Ishikawa (cell line): Measurements from ENCODE around the gene TNFRSF19.

Experiments
- CEBPB ChIP-seq: IDR thresholded peaks from 2 replicates; pipeline ENCODE4 v1.6.1; 2012
- CREB1 ChIP-seq: IDR thresholded peaks from 2 replicates; pipeline ENCODE4 v1.6.1; 2012; ENCODE audit warnings: low read depth
- EGR1 ChIP-seq: IDR thresholded peaks from 2 replicates; pipeline ENCODE4 v1.6.1; 2012
- EP300 ChIP-seq: IDR thresholded peaks from 2 replicates; pipeline ENCODE4 v1.6.1; 2012; ENCODE audit warnings: borderline replicate concordance
- FOXM1 ChIP-seq: IDR thresholded peaks from 2 replicates; pipeline ENCODE4 v1.6.1; 2012; ENCODE audit warnings: low read depth, borderline replicate concordance
- NFIC ChIP-seq: IDR thresholded peaks from 2 replicates; pipeline ENCODE4 v1.6.1; 2012
- RAD21 ChIP-seq: IDR thresholded peaks from 2 replicates; pipeline ENCODE4 v1.6.1; 2012; ENCODE audit warnings: low read depth
- TAF1 ChIP-seq: IDR thresholded peaks from 2 replicates; pipeline ENCODE4 v1.6.1; 2012; ENCODE audit warnings: low read depth, mild to moderate bottlenecking
- TCF12 ChIP-seq: IDR thresholded peaks from 2 replicates; pipeline ENCODE4 v1.6.1; 2012; ENCODE audit warnings: low read depth
- TEAD4 ChIP-seq: IDR thresholded peaks from 2 replicates; pipeline ENCODE4 v1.6.1; 2012
- YY1 ChIP-seq: IDR thresholded peaks from 2 replicates; pipeline ENCODE4 v1.6.1; 2012; ENCODE audit warnings: low read depth
- ZBTB7A ChIP-seq: IDR thresholded peaks from 2 replicates; pipeline ENCODE4 v1.6.1; 2012; ENCODE audit warnings: low read depth
- TF ChIP-seq, protein P1 (sequence below): IDR thresholded peaks from 2 replicates; pipeline ENCODE4 v1.6.1; 2012
- TF ChIP-seq, protein P2 (sequence below): IDR thresholded peaks from 2 replicates; pipeline ENCODE4 v1.6.1; 2012
- TF ChIP-seq, protein P3 (sequence below): IDR thresholded peaks from 2 replicates; pipeline ENCODE4 v1.6.1; 2012; ENCODE audit warnings: low read depth, mild to moderate bottlenecking

Gene TNFRSF19

DNA sequence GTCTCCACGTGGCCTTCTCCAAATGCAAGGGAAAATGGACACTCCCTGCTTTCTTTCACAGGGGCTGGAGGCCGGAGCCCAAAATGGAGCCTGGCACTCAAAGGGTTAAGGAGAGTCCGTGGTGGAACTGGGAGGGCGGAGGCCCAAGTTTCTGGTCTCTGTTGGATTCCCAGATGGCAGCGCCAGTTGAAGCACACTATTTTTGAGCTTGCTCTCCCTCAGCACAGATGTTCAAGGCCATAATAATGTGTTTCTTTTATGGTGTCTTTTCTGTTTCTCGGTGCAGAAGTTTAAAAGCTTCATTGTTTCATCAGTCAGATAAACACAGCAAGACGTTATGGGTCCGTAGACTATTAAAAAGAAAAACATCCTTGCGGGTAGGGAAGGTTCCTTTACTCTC lies 67.6 kb downstream of the TNFRSF19 start:
- no peak for TF ChIP-seq YY1
- TF ChIP-seq TEAD4: no peak
- TF ChIP-seq FOXM1: no peak
- no peak for TF ChIP-seq CEBPB

DNA sequence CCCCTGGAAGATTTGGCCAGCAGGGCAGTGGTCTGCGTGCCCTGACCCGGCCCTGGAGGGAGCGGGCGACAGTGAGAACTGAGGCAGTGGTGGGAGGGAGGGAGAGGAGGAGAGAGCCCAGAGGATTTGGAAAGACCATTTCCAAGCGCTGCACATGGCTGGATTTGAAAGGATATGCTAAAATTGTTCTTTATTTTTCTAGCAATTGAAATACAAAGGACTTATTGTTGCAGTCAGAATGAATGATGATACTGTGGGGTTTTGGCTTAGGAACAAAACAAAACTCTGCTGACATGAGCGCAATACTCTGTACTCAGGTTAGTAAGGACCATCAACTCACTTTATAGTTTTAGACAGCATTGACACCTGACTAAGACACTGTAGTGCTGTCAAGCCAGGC lies 69.5 kb downstream of the TNFRSF19 start:
- TF ChIP-seq NFIC (no peak), FOXM1 (no peak), CEBPB (no peak), RAD21 (no peak), TCF12 (no peak)
- TF ChIP-seq, protein P1, sequence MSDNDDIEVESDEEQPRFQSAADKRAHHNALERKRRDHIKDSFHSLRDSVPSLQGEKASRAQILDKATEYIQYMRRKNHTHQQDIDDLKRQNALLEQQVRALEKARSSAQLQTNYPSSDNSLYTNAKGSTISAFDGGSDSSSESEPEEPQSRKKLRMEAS: no peak

DNA sequence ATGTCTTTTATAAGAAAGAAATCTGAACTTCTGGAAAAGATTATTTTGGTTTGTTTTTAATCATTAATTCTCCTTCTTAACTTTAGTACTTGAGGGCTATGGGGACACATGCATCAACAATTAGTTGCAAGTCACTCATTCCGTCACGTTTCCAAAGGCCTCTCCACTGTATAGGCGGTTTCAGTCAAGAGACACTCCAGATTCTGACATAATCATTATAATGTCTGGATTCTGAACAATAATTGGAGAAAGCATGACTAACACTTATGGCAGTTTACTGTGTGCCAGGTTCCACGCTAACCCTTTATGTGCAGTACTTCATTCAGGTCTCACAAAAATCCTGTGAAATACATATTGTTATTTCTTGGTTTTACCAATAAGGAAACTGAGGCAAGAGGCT lies 71.9 kb downstream of the TNFRSF19 start:
- no peak for TF ChIP-seq EGR1
- TF ChIP-seq, protein P2, sequence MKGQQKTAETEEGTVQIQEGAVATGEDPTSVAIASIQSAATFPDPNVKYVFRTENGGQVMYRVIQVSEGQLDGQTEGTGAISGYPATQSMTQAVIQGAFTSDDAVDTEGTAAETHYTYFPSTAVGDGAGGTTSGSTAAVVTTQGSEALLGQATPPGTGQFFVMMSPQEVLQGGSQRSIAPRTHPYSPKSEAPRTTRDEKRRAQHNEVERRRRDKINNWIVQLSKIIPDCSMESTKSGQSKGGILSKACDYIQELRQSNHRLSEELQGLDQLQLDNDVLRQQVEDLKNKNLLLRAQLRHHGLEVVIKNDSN: no peak
- TF ChIP-seq EP300: no peak
- TF ChIP-seq YY1: no peak
- no peak for TF ChIP-seq FOXM1
- no peak for TF ChIP-seq RAD21
- no peak for TF ChIP-seq TCF12
- no peak for TF ChIP-seq ZBTB7A
- TF ChIP-seq, protein P3, sequence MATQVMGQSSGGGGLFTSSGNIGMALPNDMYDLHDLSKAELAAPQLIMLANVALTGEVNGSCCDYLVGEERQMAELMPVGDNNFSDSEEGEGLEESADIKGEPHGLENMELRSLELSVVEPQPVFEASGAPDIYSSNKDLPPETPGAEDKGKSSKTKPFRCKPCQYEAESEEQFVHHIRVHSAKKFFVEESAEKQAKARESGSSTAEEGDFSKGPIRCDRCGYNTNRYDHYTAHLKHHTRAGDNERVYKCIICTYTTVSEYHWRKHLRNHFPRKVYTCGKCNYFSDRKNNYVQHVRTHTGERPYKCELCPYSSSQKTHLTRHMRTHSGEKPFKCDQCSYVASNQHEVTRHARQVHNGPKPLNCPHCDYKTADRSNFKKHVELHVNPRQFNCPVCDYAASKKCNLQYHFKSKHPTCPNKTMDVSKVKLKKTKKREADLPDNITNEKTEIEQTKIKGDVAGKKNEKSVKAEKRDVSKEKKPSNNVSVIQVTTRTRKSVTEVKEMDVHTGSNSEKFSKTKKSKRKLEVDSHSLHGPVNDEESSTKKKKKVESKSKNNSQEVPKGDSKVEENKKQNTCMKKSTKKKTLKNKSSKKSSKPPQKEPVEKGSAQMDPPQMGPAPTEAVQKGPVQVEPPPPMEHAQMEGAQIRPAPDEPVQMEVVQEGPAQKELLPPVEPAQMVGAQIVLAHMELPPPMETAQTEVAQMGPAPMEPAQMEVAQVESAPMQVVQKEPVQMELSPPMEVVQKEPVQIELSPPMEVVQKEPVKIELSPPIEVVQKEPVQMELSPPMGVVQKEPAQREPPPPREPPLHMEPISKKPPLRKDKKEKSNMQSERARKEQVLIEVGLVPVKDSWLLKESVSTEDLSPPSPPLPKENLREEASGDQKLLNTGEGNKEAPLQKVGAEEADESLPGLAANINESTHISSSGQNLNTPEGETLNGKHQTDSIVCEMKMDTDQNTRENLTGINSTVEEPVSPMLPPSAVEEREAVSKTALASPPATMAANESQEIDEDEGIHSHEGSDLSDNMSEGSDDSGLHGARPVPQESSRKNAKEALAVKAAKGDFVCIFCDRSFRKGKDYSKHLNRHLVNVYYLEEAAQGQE: no peak
- no peak for TF ChIP-seq TEAD4

DNA sequence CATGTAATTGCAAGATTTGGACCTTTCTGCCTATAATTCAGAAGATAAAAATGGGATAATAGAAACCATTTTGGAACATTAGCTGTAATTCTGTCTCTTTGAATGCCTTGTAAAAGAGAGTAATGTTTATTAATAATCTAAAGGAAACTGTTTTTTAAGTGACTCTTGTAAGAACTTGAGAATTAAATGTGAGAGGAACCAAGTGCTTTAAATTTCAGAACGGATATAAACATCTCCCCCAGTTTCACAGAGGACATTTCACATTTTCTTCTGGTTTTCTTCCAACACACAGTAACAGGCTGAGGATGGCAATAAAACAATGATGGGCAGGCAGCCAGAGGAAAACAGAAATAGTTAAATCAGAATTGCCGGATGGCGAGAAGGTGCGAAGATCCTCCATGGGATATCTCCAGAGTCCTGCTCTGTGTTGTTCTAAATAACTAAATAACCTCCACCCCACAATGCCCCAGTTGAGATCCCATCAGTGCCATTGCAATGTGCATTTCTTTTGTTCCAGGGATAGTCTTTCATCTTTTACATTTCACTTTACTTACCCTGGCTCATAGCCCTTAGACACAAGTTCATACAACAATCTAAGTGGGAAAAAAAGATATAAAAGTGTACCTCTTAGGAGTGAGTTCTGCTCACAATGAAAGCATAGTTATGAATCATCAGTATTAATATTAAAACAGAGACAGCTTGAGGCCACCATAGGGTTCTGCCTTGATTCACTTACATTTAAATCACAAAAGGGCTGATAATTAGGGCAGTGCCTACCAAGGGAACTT lies 73.3 kb downstream of the TNFRSF19 start:
- TF ChIP-seq NFIC (no peak), CEBPB (no peak), TEAD4 (no peak), TCF12 (no peak), EGR1 (no peak), YY1 (no peak), CREB1 (no peak), ZBTB7A (no peak), EP300 (no peak), FOXM1 (no peak), TAF1 (no peak), RAD21 (no peak)
- TF ChIP-seq, protein P2: no peak
- TF ChIP-seq, protein P1: no peak
- TF ChIP-seq, protein P3: no peak

DNA sequence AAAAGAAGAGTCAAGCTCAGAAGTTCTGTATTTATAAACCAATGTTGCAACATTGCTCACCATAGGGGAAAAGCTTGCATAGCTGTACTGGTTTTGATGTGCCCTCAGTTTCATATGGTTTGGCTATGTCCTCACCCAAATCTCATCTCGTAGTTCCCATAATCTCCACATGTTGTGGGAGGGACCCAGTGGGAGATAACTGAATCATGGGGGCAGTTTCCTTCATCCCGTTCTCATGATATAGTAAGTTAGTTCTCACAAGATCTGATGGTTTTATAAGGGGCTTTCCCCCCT lies 73.9 kb downstream of the TNFRSF19 start:
- no peak for TF ChIP-seq RAD21
- TF ChIP-seq, protein P3: no peak
- TF ChIP-seq, protein P2: no peak
- TF ChIP-seq ZBTB7A: no peak
- TF ChIP-seq EGR1: no peak
- TF ChIP-seq, protein P1: no peak
- no peak for TF ChIP-seq FOXM1
- TF ChIP-seq YY1: no peak
- no peak for TF ChIP-seq TEAD4
- TF ChIP-seq TCF12: no peak
- TF ChIP-seq CEBPB: no peak
